A549 treated with RU486 at 1 μM for 4 hours (cell line): ENCODE measurements around the gene CDK2AP2. TPM values are rescaled to one million over a fixed set of nuclear protein-coding genes. Genes with fewer than 3 reads are reported as not detected.

Experiments used
- total RNA-seq: library from RNA; stranded (reverse); fragments of 200-300 nt; extraction: Qiagen RNA extraction; gene quantifications from 5 replicates; pipeline ENCODE4 v1.2.3, GENCODE V29; 2022; ENCODE audit warnings: low read depth

CDK2AP2 gene, protein sequence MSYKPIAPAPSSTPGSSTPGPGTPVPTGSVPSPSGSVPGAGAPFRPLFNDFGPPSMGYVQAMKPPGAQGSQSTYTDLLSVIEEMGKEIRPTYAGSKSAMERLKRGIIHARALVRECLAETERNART
- 60.3 to 99.6 TPM (median 91.5 TPM) in 5 replicates for total RNA-seq

DNA sequence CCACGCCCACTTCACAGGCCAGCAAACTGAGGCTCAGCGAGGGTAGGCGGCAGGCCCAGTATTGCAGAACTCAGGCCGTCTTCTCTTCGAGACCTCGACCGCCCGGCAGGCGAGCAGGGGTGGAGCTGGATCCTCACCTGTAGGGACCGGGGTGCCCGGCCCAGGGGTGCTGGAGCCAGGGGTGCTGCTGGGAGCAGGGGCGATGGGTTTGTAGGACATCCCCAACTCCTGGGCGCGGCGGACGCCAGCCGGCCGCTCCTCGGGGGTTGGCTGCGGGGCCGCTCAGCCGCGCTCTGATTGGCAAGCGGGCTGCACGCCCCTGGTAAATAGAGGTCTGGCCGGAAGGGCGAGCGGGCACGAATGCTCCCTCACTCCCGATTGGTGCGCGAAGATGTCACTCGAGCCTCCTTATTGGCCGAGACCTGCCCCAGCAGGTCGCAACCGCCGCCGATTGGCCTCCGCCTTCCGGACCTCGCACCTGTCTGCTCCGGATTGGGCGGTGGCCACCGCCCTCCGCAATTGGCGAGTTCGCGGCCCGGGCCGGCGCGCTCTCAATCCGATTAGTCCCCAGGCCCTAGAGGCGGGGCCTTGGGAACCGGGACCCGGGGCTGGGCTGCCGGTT lies at the start of gene CDK2AP2:
TSS of gene CDK2AP2 (minus strand) at position 299 of the 622 bp plus-strand sequence. CDS start at position 219, 80 bp downstream.

DNA sequence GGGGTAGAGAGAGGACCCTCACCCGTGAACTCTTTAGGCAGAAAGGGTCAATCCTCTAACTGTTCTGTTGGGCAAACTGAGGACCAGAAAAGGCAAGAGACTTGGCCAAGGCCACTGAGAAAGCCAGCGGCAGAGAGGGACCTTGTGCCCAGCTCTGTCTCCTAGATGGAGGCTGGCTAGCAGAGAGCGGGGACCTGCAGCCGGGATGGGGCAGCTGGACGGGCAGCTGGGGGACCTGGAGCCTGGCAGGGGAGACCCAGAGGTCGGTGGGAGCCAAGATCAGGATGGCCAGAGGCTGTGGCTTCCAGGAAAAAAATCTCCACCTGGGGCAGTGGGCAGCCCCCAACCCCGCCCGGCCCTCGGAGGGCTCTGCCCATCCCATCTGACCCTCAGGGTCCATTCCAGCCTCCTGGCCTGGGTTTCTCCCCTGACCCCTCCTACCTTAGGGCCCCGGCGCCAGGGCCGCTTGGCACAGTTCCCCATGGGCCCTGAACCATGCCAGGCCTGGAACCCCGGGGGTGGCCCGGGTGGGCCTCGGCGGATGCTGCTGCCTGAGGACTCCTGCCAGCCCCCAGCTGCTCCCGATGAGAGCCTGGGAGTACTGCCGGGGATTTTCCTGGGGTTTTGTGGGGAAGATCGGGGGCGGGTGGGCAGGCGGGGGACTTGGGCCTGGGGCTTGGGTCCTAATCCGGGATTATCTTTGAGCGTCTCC lies 15.0 kb upstream of the CDK2AP2 start, which contains the start of gene CABP2:
TSS of gene CABP2 (minus strand) at position 603 of the 712 bp plus-strand sequence. CDS start at position 483, 120 bp downstream.

DNA sequence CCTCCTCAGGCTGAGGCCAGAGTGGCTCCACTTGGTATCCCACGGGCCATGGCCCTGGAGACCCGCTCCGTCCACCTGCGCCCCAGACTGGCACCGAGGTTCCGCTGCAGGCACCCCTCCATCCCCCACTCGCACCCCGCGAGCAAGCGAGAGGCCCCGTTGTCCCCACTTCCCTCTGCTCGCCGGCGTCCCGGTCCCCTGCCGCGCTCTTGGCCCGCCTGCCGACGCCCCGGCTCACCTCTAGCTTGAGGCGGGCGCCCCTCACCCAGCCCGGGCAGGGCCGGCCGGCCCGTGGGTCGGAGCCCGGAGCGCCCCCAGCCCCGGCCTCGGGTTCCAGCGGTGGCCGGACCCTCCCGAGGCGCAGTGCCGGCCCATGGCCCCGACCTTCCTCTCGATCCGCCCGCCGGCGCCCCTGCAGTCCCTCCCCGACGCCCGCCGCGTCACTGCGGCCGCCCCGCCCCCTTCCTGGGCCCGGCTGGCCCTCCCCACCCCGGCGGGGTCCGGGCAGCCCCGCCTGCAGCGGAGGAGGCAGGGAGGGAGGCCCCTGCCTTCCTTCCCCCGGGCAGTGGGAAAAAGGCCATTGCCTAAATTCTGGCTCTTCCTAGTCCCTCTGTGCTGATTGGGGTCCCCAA lies 2.9 kb downstream of the CDK2AP2 start, which contains the start of gene PITPNM1:
TSS of gene PITPNM1 (minus strand) at position 414 of the 632 bp plus-strand sequence. CDS start 1,183 bp downstream, outside the sequence.

DNA sequence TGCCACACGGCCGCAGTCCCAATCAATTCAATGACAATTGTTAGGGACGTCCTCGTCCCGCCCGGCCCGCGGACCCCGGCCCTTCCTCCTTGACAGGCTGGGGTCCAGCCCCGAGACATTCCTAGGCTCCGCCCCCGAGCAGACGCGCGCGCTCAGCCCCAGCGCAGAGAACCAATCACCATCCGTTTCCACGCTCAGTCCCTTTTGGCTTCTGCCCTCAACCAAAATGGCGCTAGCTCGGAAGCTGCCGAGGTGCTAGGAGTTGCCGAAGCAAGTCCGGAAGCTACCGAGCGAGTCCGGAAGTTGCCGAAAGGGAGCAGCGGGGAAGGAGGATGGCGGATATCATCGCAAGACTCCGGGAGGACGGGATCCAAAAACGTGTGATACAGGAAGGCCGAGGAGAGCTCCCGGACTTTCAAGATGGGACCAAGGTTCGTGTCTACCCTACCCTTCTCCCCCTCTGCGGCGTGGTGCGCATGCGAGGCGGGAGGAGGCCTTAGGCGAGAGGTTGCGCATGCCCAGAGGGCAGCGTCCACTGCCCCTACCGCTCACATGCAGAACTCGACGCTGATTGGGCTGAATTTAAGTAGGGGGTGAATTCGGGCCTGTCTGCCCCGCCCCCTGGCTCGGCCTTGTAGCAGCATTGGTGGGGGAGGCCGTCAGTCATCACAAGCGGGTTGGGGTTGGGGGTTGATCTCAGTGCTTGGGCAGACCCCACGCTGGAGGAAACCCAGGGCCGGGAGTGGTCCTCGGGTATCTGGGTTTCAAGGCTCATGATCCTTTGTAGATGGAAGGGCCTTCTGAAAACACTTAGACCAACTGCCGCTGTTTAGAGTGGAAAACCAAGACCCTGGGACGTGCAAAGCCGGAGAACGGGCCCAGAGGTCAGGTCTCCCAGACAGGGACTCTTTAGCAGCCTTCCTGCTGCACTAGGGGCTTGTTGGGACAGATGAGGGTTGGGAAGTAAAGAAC lies 24.8 kb downstream of the CDK2AP2 start, which contains the start of gene AIP:
TSS of gene AIP (plus strand) at position 200 of the 972 bp plus-strand sequence. CDS start at position 333, 133 bp downstream.

DNA sequence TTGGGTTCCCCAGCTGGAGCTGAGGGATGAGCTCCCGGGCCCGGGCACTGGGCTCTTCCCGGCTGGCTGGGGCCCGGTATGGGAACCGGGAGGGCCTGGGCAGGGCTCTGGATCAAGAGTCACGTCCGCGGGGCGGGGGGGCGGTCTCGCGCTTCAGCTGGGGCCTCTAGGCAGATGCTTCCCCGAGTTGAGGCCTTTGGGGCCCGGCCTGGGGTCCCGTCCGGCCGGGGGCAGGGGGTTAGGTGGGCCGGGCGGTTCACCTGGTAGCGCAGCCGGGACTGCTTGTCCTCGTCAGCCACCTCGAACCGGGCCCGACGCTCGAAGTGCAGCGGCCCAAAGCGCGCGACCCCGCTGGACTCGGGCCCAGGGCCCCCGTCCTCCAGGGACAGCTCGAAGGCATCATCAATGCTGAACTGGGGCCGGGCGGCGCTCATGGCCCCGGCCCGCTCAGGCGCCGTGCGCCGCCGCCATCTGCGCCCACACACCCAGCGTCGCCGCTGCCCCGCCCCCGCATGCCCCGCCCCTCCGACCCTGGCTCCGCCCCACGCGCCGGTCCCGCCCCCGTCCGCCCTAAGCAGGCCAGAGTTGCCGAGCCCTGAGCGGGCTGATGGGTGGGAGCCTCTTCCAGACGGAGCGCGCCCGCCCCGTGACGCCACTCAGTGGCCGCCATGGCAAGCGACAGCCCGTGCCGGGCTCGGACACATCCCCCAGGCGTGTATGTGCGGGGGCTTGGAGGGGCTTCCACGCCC lies 39.0 kb downstream of the CDK2AP2 start, which contains the start of gene TMEM134:
TSS of gene TMEM134 (minus strand) at position 493 of the 749 bp plus-strand sequence. CDS start at position 434, 59 bp downstream.

Other genes with a start within 250 kb of the CDK2AP2 start
- gene GRK2, start 241.7 kb downstream of the CDK2AP2 start, total RNA-seq: 26.2 to 41.9 TPM (median 37.9 TPM) in 5 replicates
- gene ANKRD13D, start 218.9 kb downstream of the CDK2AP2 start, total RNA-seq: 18.9 to 30.0 TPM (median 26.2 TPM) in 5 replicates
- gene SSH3, start 204.6 kb downstream of the CDK2AP2 start, total RNA-seq: 14.9 to 26.6 TPM (median 24.6 TPM) in 5 replicates
- 196 to 260 TPM (median 237 TPM) in 5 replicates for gene POLD4, start 154.6 kb downstream of the CDK2AP2 start, total RNA-seq
- 40.0 to 52.6 TPM (median 45.1 TPM) in 5 replicates for gene CLCF1, start 134.6 kb downstream of the CDK2AP2 start, total RNA-seq
- 21.5 to 36.9 TPM (median 32.9 TPM) in 5 replicates for gene RAD9A, start 116.2 kb downstream of the CDK2AP2 start, total RNA-seq
- 270 to 307 TPM (median 296 TPM) in 5 replicates for gene PPP1CA, start 106.3 kb downstream of the CDK2AP2 start, total RNA-seq
- gene TBC1D10C, start 104.1 kb downstream of the CDK2AP2 start, total RNA-seq: 0.13 to 0.17 TPM (median 0.14 TPM) in 4 of 5 replicates, not detected in the other
- gene CARNS1, start 92.5 kb downstream of the CDK2AP2 start, total RNA-seq: 0.08 to 0.20 TPM (median 0.13 TPM) in 5 replicates
- gene RPS6KB2, start 79.7 kb downstream of the CDK2AP2 start, total RNA-seq: 39.7 to 51.6 TPM (median 50.4 TPM) in 5 replicates
- 0.22 to 0.33 TPM (median 0.30 TPM) in 5 replicates for gene PTPRCAP, start 70.5 kb downstream of the CDK2AP2 start, total RNA-seq
- gene CORO1B, start 64.7 kb downstream of the CDK2AP2 start, total RNA-seq: 45.4 to 58.5 TPM (median 55.9 TPM) in 5 replicates
- gene GPR152, start 55.4 kb downstream of the CDK2AP2 start, total RNA-seq: 0.08 TPM in 1 of 5 replicates, not detected in the others
- gene CABP4, start 52.8 kb downstream of the CDK2AP2 start, total RNA-seq: not detected in 5 replicates
- 40.8 to 73.9 TPM (median 62.8 TPM) in 5 replicates for gene TMEM134, start 38.9 kb downstream of the CDK2AP2 start, total RNA-seq
- gene AIP, start 25.1 kb downstream of the CDK2AP2 start, total RNA-seq: 42.9 to 51.5 TPM (median 47.9 TPM) in 5 replicates
- 30.3 to 60.6 TPM (median 48.4 TPM) in 5 replicates for gene PITPNM1, start 2.8 kb downstream of the CDK2AP2 start, total RNA-seq
- not detected in 5 replicates for gene CABP2, start 15.3 kb upstream of the CDK2AP2 start, total RNA-seq
- gene GSTP1, start 75.7 kb upstream of the CDK2AP2 start, total RNA-seq: 1,410 to 1,790 TPM (median 1,699 TPM) in 5 replicates
- 131 to 152 TPM (median 143 TPM) in 5 replicates for gene NDUFV1, start 98.8 kb upstream of the CDK2AP2 start, total RNA-seq
- 7.1 to 14.7 TPM (median 12.2 TPM) in 5 replicates for gene NUDT8, start 121.8 kb upstream of the CDK2AP2 start, total RNA-seq
- gene TBX10, start 131.6 kb upstream of the CDK2AP2 start, total RNA-seq: not detected in 5 replicates
- gene ACY3, start 142.6 kb upstream of the CDK2AP2 start, total RNA-seq: 0.62 to 2.0 TPM (median 1.2 TPM) in 5 replicates
- gene ALDH3B2, start 166.5 kb upstream of the CDK2AP2 start, total RNA-seq: not detected in 5 replicates